ENCODE measurements around the gene ARID5B.

DNA sequence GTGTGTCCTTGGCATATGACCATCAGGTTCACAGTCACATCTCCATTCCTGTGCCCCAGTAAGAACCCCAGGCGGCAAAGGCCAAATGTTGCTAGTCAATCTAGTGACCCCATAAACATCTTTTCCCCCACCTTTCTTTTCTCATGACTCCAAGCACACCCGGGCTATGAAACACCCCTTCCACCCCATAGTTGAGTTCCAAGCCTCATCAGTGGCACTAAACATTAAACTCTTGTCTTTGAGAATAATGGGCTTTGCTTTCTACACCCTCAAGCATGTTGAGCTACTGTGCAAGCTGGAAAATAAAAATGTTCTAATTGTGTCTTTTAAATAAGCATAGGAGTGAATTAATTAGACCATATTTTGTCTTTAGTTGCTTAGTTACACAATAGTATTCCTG, 9.4 kb downstream of the ARID5B start:
- TF ChIP-seq CTCF (IDR thresholded peaks at IDR 0.05) (no peak), POLR2A (IDR thresholded peaks at IDR 0.05) (no peak)
